Heart left ventricle (tissue), 16 donors: ENCODE measurements around the gene LYST. TPM values are rescaled to one million over a fixed set of nuclear protein-coding genes. Genes with fewer than 3 reads are reported as not detected.

Source experiments
- ATAC-seq, 4 donors: fragments of 200-7000 bp; cut with Tn5 transposase; one replicate each; pipeline ENCODE4 v1.9.1; 2020 to 2022; ENCODE audit warnings: moderate library complexity in 4 of 4, mild to moderate bottlenecking in 3 of 4, moderate number of reproducible peaks in 1 of 4
- DNase-seq, 5 donors: peaks; one replicate each; pipeline ENCODE4 v3.0.0-alpha.2; 2020
- H3K27ac ChIP-seq, 12 donors: fragments of 200-600 bp; sonication (generic) in 4 of 12; one replicate each; pipeline versions ENCODE4 v1.5.0 to v1.8.0; 2016 to 2022; ENCODE audit warnings: mild to moderate bottlenecking in 2 of 12
- H3K27me3 ChIP-seq, 9 donors: fragments of 200-600 bp; sonication (generic) in 2 of 9; one replicate each; pipeline versions ENCODE4 v1.5.1 to v1.8.0; 2016 to 2022; ENCODE audit warnings: mild to moderate bottlenecking in 3 of 9
- H3K36me3 ChIP-seq, 9 donors: fragments of 200-600 bp; sonication (generic) in 2 of 9; one replicate each; pipeline versions ENCODE4 v1.5.0 to v1.8.0; 2018 to 2022; ENCODE audit warnings: mild to moderate bottlenecking in 2 of 9
- H3K4me1 ChIP-seq, 12 donors: fragments of 200-600 bp; sonication (generic) in 4 of 12; one replicate each; pipeline versions ENCODE4 v1.5.0 to v1.8.0; 2016 to 2022; ENCODE audit warnings: mild to moderate bottlenecking in 3 of 12
- H3K4me3 ChIP-seq, 12 donors: fragments of 200-600 bp; sonication (generic) in 4 of 12; one replicate each; pipeline versions ENCODE4 v1.5.0 to v1.8.0; 2017 to 2022; ENCODE audit warnings: mild to moderate bottlenecking in 9 of 12, moderate library complexity in 4 of 12
- H3K9me3 ChIP-seq, 12 donors: fragments of 200-600 bp; sonication (generic) in 4 of 12; one replicate each; pipeline versions ENCODE4 v1.5.0 to v1.8.0; 2016 to 2022; ENCODE audit warnings: mild to moderate bottlenecking in 1 of 12
- POLR2A ChIP-seq, 2 donors: fragments of 450-650 bp; IDR thresholded peaks; one replicate each; pipeline ENCODE4 v1.6.1; 2017; ENCODE audit warnings: antibody characterized with exemption in 2 of 2, mild to moderate bottlenecking in 2 of 2, moderate library complexity in 2 of 2
- WGBS, 4 donors: extraction: QIAGEN DNeasy Blood & Tissue Kit in 2 of 4; methylation state at CpG; one replicate each; pipeline versions ENCODE4 v1.1.5 to v1.1.7; 2013 to 2018; 5-methylcytosine and 5-hydroxymethylcytosine counted together
- intact Hi-C, 10 donors: fragments of 100-400 bp; cut with DNase I; formaldehyde crosslinking; loops; one replicate each; pipeline versions ENCODE4 v1.11.1 to v1.14.2; 2022
- polyA plus RNA-seq, 2 donors: library from polyadenylated mRNA; stranded (reverse); fragments of 200-250 nt; gene quantifications; one replicate each; pipeline ENCODE4 v1.2.3, GENCODE V29; 2013
- total RNA-seq, 9 donors: library from RNA; depleted of rRNA in 2 of 9; stranded (reverse); fragments of >200 nt in 2 of 9; fragmentation: NEBNext Ultra II Directional in 3 of 9; extraction: Animal tissue kit (Norgen Biotek cat#: 25700) in 3 of 9; gene quantifications; one replicate each; pipeline versions ENCODE4 v1.1.0 to v1.2.4, GENCODE V29; 2016 to 2023
- TF ChIP-seq, protein P1 (sequence below), 12 donors: fragments of 200-600 bp; sonication (generic) in 4 of 12; IDR thresholded peaks; one replicate each; pipeline versions ENCODE4 v1.5.0 to v1.8.0; 2018 to 2022; ENCODE audit warnings: antibody characterized with exemption in 12 of 12, mild to moderate bottlenecking in 5 of 12
- donor health status: ischemic (EF 13 %, LVEDD 7.1; RV severe dilation, severe dysfunction).
- donor health status: healthy with polysubstance abuse.
- donor health status: DM: no; HTN: yes; CAD: no.
- donor health status: DM: no; HTN: no; CAD: no.
- donor health status: ischemic (EF 25% LVEDD 6.9; RV normal size, moderate dysfunction).
- donor health status: ischemic (EF 25% LVEDD 5.7; RV mildly dilated, moderate dysfunction).
- donor health status: healthy.
- donor health status: DM: yes; HTN: yes; CAD: no.
- donor health status: ischemic (EF 35%, LVEDD 5.7; RV mildly dilated, moderate dysfunction).
- donor health status: nonischemic (EF 11% LVEDD 7.7; RV severe dilation, severe dysfunction).
- donor health status: DM: yes; HTN: yes; CAD: no.
- donor health status: PGD.
- donor health status: ischemic (EF 29% LVEDD 5.4; RV normal size, mild dysfunction).
- donor health status: nonischemic (EF 23%, LVEDD 6.1; RV moderate dilation, normal function).

Gene LYST
- total and polyA plus RNA-seq, 11 donors = 3.4 to 22.5 (median 11.2) TPM

DNA sequence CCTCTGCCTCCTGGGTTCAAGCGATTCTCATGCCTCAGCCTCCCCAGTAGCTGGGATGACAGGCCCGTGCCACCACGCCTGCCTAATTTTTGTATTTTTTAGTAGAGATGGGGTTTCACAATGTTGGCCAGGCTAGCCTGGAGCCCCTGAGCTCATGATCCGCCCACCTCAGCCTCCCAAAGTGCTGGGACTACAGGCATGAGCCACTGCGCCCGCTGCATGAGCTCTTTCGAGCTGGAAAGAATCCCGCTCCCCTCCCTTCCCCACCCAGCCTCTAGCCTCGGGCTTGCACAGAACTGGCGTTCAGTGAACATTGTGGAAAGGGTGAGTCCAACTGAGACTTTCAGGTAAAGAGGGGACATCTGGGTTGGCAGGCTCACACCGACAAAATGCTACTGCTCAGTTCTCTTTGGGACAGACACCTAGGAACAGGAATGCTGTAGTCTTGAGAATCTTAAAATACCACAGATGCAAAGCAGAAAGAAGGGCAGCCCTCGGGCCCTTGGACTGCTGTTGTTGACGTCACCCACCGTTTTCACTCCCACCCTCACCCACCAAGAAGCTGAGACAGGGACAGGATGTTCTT lies 207.4 kb downstream of the LYST start:
- no peaks in the 10 kb centered on the region for H3K4me1 ChIP-seq
- intact Hi-C loops = no loop called here
- no peak overlapping the region for H3K27ac ChIP-seq
- H3K9me3 ChIP-seq = no peaks in the 10 kb centered on the region
- no peak for ATAC-seq
- peaks cover 0 to 41% (median 36%) of the 10 kb centered on the region in 9 donors for H3K36me3 ChIP-seq
- whole genome bisulfite sequencing, 4 donors = 91 to 96% (median 92%) methylated on average over 14 of the region's 14 CpGs
- H3K27me3 ChIP-seq = peaks cover 0 to 19% (median 3%) of the 10 kb centered on the region in 9 donors
- H3K4me3 ChIP-seq = no peak overlapping the region
- no peak for DNase-seq
- TF ChIP-seq, protein P1, sequence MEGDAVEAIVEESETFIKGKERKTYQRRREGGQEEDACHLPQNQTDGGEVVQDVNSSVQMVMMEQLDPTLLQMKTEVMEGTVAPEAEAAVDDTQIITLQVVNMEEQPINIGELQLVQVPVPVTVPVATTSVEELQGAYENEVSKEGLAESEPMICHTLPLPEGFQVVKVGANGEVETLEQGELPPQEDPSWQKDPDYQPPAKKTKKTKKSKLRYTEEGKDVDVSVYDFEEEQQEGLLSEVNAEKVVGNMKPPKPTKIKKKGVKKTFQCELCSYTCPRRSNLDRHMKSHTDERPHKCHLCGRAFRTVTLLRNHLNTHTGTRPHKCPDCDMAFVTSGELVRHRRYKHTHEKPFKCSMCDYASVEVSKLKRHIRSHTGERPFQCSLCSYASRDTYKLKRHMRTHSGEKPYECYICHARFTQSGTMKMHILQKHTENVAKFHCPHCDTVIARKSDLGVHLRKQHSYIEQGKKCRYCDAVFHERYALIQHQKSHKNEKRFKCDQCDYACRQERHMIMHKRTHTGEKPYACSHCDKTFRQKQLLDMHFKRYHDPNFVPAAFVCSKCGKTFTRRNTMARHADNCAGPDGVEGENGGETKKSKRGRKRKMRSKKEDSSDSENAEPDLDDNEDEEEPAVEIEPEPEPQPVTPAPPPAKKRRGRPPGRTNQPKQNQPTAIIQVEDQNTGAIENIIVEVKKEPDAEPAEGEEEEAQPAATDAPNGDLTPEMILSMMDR (IDR thresholded peaks at IDR 0.05) = no peak
- no peak for TF ChIP-seq POLR2A (IDR thresholded peaks at IDR 0.05)

DNA sequence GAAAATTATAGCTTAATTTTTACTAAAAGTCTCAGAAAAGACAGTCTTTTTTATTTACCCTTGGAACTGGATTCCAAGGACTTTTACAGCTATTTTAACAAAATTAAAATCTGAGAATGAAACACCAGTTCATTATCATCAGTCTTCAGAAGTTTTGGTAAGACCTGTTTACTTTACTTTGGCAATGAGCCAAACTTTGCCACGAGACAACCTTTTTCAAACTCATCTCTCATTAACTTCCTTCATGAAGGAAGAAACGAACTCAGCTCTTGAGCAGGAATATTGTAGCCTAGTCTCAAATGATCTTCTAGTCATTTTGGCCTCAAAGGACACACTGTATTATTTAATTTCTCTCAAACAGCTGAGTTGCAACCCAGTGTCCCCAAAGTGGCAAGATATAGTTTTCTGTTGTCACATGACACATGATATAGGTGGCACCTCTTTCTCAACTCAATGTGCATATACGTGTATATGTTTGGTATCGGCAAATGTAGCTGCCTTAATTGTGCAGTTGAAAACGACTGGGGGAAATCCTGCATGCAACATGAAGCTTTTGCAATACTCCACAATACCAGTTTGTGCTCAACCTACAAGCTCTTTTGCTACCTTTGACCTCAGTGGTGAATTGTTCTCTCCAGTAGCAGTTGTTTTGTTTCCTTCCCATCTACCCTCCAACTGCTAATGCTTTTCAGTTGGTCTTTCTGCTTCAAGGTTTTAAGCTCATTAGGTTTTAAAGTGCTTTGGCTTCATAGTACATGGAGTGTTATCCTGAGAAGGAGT lies 208.8 kb downstream of the LYST start:
- ATAC-seq (no peak), DNase-seq (no peak)
- no peaks in the 10 kb centered on the region for H3K4me1 ChIP-seq
- TF ChIP-seq POLR2A (IDR thresholded peaks at IDR 0.05) = no peak
- TF ChIP-seq, protein P1 (IDR thresholded peaks at IDR 0.05) = no peak
- H3K27ac ChIP-seq = no peak overlapping the region
- H3K36me3 ChIP-seq = peaks cover 0 to 27% (median 22%) of the 10 kb centered on the region in 9 donors
- intact Hi-C loops = no loop called here
- 71 to 79% (median 75%) methylated on average over 5 of the region's 5 CpGs for WGBS, 4 donors
- H3K27me3 ChIP-seq = peaks cover 0 to 31% (median 11%) of the 10 kb centered on the region in 9 donors
- H3K9me3 ChIP-seq = no peaks in the 10 kb centered on the region
- no peak overlapping the region for H3K4me3 ChIP-seq

DNA sequence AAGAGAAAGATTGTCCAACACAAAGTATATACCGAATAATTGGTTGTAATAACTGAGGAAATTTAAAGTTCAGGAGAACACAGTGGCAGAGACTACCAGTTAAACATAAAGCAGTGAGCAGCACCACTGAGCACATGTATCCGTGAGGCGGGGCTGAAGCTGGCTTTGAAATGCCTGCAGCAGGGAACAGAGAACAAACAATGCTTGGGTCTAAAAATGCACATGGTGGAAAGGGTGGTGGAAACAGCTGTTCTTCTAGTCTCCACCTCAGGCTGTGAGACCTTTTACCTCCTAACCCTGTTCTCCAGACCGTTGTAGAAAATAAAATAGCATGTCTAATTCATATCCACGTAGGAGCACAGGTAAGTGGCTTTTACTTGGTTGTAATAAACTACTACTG lies 209.4 kb downstream of the LYST start:
- Histone ChIP-seq H3K36me3 (peaks cover 0 to 20% (median 16%) of the 10 kb centered on the region in 9 donors), H3K4me1 (no peaks in the 10 kb centered on the region), H3K27me3 (peaks cover 0 to 38% (median 18%) of the 10 kb centered on the region in 9 donors), H3K27ac (no peak overlapping the region), H3K4me3 (no peak overlapping the region), H3K9me3 (no peaks in the 10 kb centered on the region)
- DNase-seq (no peak), ATAC-seq (no peak)
- intact Hi-C loops = no loop called here
- 82 to 88% (median 84%) methylated on average over 5 of the region's 5 CpGs for WGBS, 4 donors
- no peak for TF ChIP-seq POLR2A (IDR thresholded peaks at IDR 0.05)
- TF ChIP-seq, protein P1 (IDR thresholded peaks at IDR 0.05) = no peak

DNA sequence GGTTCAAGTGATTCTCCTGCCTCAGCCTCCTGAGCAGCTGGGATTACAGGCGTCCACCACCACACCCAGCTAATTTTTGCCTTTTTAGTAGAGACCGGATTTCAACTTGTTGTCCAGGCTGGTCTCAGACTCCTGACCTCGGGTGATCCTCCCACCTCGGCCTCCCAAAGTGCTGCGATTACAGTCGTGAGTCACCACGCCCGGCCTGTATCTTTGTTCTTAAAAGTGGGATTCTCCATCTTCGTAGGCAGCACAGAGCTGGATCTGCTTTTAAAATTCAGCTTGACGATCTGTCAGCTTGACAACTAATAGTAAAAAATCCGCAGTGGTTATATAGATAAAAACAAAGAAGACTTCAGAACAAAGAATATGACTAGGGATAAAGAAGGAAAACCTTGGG lies 214.3 kb downstream of the LYST start:
- TF ChIP-seq, protein P1 (IDR thresholded peaks at IDR 0.05) = no peak
- TF ChIP-seq POLR2A (IDR thresholded peaks at IDR 0.05) = no peak
- H3K4me3 ChIP-seq = no peak overlapping the region
- no peak overlapping the region for H3K27ac ChIP-seq
- no peaks in the 10 kb centered on the region for H3K9me3 ChIP-seq
- 88 to 94% (median 90%) methylated on average over 11 of the region's 11 CpGs for WGBS, 4 donors
- peaks cover 27 to 79% (median 64%) of the 10 kb centered on the region in 9 donors for H3K27me3 ChIP-seq
- ATAC-seq = no peak
- intact Hi-C loops = no loop called here
- peaks cover 7 to 32% (median 20%) of the 10 kb centered on the region in 12 donors for H3K4me1 ChIP-seq
- no peaks in the 10 kb centered on the region for H3K36me3 ChIP-seq
- no peak for DNase-seq
